ENCODE measurements around the gene RTN3. TPM values are rescaled to one million over a fixed set of nuclear protein-coding genes. Genes with fewer than 3 reads are reported as not detected.
"Not testable (repeated sequence)": the region's sequence is repeated elsewhere in the genome, so short reads cannot be mapped to it uniquely, and the experiment has no call there.

The RTN3 gene
- polyA plus RNA-seq, 3 donors: 123 to 341 (median 232) TPM

- H3K79me2 ChIP-seq (ENCODE audit: insufficient read depth, low read length): peaks cover 26% of the 10 kb centered on the region
- peak; percentile 60 to 75 (median 72) for DNase-seq
- no peak overlapping the region for H3K4me2 ChIP-seq (replicated peaks; ENCODE audit: extremely low read depth, low read length, poor library complexity, severe bottlenecking)
- H3K4me1 Mint-ChIP-seq: peaks cover 33% of the 10 kb centered on the region
- no peaks in the 10 kb centered on the region for H3K9me3 ChIP-seq (replicated peaks in 1 of 2; ENCODE audit: control insufficient read depth in 1 of 2, insufficient read depth in 1 of 2, low read length in 2 of 2)
- H3K4me3 ChIP-seq (replicated peaks in 1 of 3; ENCODE audit: low read depth in 2 of 3, low read length in 3 of 3): no peak overlapping the region
- H3K36me3 Mint-ChIP-seq: peaks cover 39 to 53% of the 10 kb centered on the region in 2 donors
- no peaks in the 10 kb centered on the region for H3K27me3 ChIP-seq (ENCODE audit: control insufficient read depth in 2 of 2, insufficient read depth in 2 of 2, low read length in 2 of 2)
- H4K20me1 ChIP-seq (ENCODE audit: insufficient read depth, low read length): no peaks in the 10 kb centered on the region
- intact Hi-C loops (cut with micrococcal nuclease): loop anchor here (1.0 to 2.0 kb wide), 3 partner anchors 43 to 157 kb away; no protein-coding TSS in a partner anchor
- H3K27me3 Mint-ChIP-seq (ENCODE audit: low read depth in 3 of 3): peaks cover 0 to 3% (median 0%) of the 10 kb centered on the region in 3 donors
- H3K4me3 Mint-ChIP-seq: no peak overlapping the region
- H3K36me3 ChIP-seq (replicated peaks in 1 of 2; ENCODE audit: control insufficient read depth in 1 of 2, insufficient read depth in 2 of 2, low read length in 2 of 2): peaks cover 10 to 42% of the 10 kb centered on the region in 2 donors
- TF ChIP-seq, protein P1, sequence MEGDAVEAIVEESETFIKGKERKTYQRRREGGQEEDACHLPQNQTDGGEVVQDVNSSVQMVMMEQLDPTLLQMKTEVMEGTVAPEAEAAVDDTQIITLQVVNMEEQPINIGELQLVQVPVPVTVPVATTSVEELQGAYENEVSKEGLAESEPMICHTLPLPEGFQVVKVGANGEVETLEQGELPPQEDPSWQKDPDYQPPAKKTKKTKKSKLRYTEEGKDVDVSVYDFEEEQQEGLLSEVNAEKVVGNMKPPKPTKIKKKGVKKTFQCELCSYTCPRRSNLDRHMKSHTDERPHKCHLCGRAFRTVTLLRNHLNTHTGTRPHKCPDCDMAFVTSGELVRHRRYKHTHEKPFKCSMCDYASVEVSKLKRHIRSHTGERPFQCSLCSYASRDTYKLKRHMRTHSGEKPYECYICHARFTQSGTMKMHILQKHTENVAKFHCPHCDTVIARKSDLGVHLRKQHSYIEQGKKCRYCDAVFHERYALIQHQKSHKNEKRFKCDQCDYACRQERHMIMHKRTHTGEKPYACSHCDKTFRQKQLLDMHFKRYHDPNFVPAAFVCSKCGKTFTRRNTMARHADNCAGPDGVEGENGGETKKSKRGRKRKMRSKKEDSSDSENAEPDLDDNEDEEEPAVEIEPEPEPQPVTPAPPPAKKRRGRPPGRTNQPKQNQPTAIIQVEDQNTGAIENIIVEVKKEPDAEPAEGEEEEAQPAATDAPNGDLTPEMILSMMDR (IDR thresholded peaks at IDR 0.05): peak; percentile 90
- H3K4me1 ChIP-seq (ENCODE audit: control insufficient read depth in 1 of 2, insufficient read depth in 2 of 2, low read length in 2 of 2): peaks cover 33 to 40% of the 10 kb centered on the region in 2 donors
- WGBS (ENCODE audit: insufficient coverage): 71% methylated on average over 7 of the region's 10 CpGs
- peak overlapping the region in 6 of 7 donors; percentile 26 to 80 (median 51) for H3K27ac Mint-ChIP-seq
- no peak overlapping the region for H3K9ac ChIP-seq (ENCODE audit: insufficient read depth, low read length, poor library complexity, severe bottlenecking)
- H2AFZ ChIP-seq (ENCODE audit: insufficient read depth, low read depth, low read length, poor library complexity, severe bottlenecking): no peak overlapping the region
- peaks cover 0 to 4% (median 0%) of the 10 kb centered on the region in 7 donors for H3K9me3 Mint-ChIP-seq
- no peak overlapping the region for H3K27ac ChIP-seq (ENCODE audit: low read depth in 1 of 2, low read length in 2 of 2)
Measured at GRCh38 chr11:63635762-63636465, 45.4 kb upstream of the RTN3 start.

DNA sequence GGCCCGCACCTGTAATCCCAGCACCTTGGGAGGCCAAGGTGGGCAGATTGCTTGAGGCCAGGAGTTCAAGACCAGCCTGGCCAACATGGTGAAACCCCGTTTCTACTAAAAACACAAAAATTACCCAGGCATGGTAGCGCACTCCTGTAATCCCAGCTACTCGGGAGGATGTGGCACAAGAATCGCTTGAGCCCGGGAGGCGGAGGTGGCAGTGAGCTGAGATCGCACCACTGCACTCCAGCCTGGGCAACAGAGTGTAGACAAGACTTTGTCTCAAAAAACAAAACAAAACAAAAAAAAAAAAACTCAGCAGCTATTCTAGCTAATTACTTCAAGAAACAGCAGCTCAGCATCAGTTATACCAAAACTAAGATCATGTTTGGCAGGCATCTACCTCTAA lies 42.9 kb upstream of the RTN3 start:
- H3K4me2 ChIP-seq (replicated peaks; ENCODE audit: extremely low read depth, low read length, poor library complexity, severe bottlenecking); H3K4me3 Mint-ChIP-seq; H3K27me3 ChIP-seq (ENCODE audit: control insufficient read depth in 2 of 2, insufficient read depth in 2 of 2, low read length in 2 of 2); H3K9me3 Mint-ChIP-seq; H2AFZ ChIP-seq (ENCODE audit: insufficient read depth, low read depth, low read length, poor library complexity, severe bottlenecking); H3K27ac Mint-ChIP-seq; H3K9me3 ChIP-seq (replicated peaks in 1 of 2; ENCODE audit: control insufficient read depth in 1 of 2, insufficient read depth in 1 of 2, low read length in 2 of 2); H3K4me3 ChIP-seq (replicated peaks in 1 of 3; ENCODE audit: low read depth in 2 of 3, low read length in 3 of 3); H4K20me1 ChIP-seq (ENCODE audit: insufficient read depth, low read length); H3K9ac ChIP-seq (ENCODE audit: insufficient read depth, low read length, poor library complexity, severe bottlenecking); H3K27me3 Mint-ChIP-seq (ENCODE audit: low read depth in 3 of 3); intact Hi-C loops (cut with micrococcal nuclease); DNase-seq; H3K27ac ChIP-seq (ENCODE audit: low read depth in 1 of 2, low read length in 2 of 2): not testable (repeated sequence)
- peaks cover 13% of the 10 kb centered on the region for H3K4me1 Mint-ChIP-seq
- peaks cover 51 to 62% of the 10 kb centered on the region in 2 donors for H3K36me3 Mint-ChIP-seq
- Histone ChIP-seq H3K79me2 (ENCODE audit: insufficient read depth, low read length) (peaks cover 23% of the 10 kb centered on the region), H3K4me1 (ENCODE audit: control insufficient read depth in 1 of 2, insufficient read depth in 2 of 2, low read length in 2 of 2) (peaks cover 10 to 15% of the 10 kb centered on the region in 2 donors), H3K36me3 (replicated peaks in 1 of 2; ENCODE audit: control insufficient read depth in 1 of 2, insufficient read depth in 2 of 2, low read length in 2 of 2) (peaks cover 35 to 65% of the 10 kb centered on the region in 2 donors)
- WGBS (ENCODE audit: insufficient coverage): 95% methylated on average over 4 of the region's 8 CpGs

Measured in CD14-positive monocyte (primary cell).